GDM1 (cell line): ENCODE results near the gene ADIRF.
"Not testable (repeated sequence)": the region's sequence is repeated elsewhere in the genome, so short reads cannot be mapped to it uniquely, and the experiment has no call there.

Source experiments
- DNase-seq: peaks from one replicate; lab custom pipeline; 2025; lab: John Stamatoyannopoulos, UW

Gene ADIRF

GRCh38 chr10:86979977-86980448 is 11.7 kb downstream of the ADIRF start:
- no peak for DNase-seq

GRCh38 chr10:86981020-86981419 is 12.7 kb downstream of the ADIRF start:
- not testable (repeated sequence) for DNase-seq

GRCh38 chr10:86981716-86982115 is 13.4 kb downstream of the ADIRF start:
- DNase-seq = no peak

- DNase-seq = not testable (repeated sequence)
Measured at GRCh38 chr10:86984498-86984897, 16.2 kb downstream of the ADIRF start.

GRCh38 chr10:86988520-86988919 is 20.2 kb downstream of the ADIRF start:
- no peak for DNase-seq

- not testable (repeated sequence) for DNase-seq
Measured at GRCh38 chr10:86991362-86991761, 23.1 kb downstream of the ADIRF start.

GRCh38 chr10:86992456-86992855 is 24.2 kb downstream of the ADIRF start:
- DNase-seq = no peak

- DNase-seq = no peak
Measured at GRCh38 chr10:86992929-86993328, 24.6 kb downstream of the ADIRF start.

- not testable (repeated sequence) for DNase-seq
Measured at GRCh38 chr10:86999802-87000403, 31.6 kb downstream of the ADIRF start.

GRCh38 chr10:87000491-87000890 is 32.2 kb downstream of the ADIRF start:
- no peak for DNase-seq

GRCh38 chr10:87007124-87007523 is 38.8 kb downstream of the ADIRF start:
- not testable (repeated sequence) for DNase-seq

GRCh38 chr10:87007674-87008073 is 39.4 kb downstream of the ADIRF start:
- not testable (repeated sequence) for DNase-seq

GRCh38 chr10:87008303-87008702 is 40.0 kb downstream of the ADIRF start:
- not testable (repeated sequence) for DNase-seq

GRCh38 chr10:87009134-87009696 is 40.9 kb downstream of the ADIRF start:
- DNase-seq = not testable (repeated sequence)

GRCh38 chr10:87013528-87013927 is 45.2 kb downstream of the ADIRF start:
- not testable (repeated sequence) for DNase-seq

- DNase-seq = not testable (repeated sequence)
Measured at GRCh38 chr10:87014986-87015716, 46.9 kb downstream of the ADIRF start.

- not testable (repeated sequence) for DNase-seq
Measured at GRCh38 chr10:87018127-87018526, 49.8 kb downstream of the ADIRF start.

- DNase-seq = not testable (repeated sequence)
Measured at GRCh38 chr10:87019066-87019465, 50.8 kb downstream of the ADIRF start.

- DNase-seq = not testable (repeated sequence)
Measured at GRCh38 chr10:87019504-87019903, 51.2 kb downstream of the ADIRF start.

GRCh38 chr10:87020056-87020455 is 51.8 kb downstream of the ADIRF start, which contains the start of gene FAM25A:
Gene FAM25A, plus strand, starts transcription at chr10:87020294. Its CDS starts 31 bp downstream, at chr10:87020325.
- not testable (repeated sequence) for DNase-seq
